D721Med (cell line): ENCODE measurements around the gene LPA.
"Not testable (repeated sequence)": the region's sequence is repeated elsewhere in the genome, so short reads cannot be mapped to it uniquely, and the experiment has no call there.

ENCODE experiments used
- DNase-seq: peaks from one replicate; pipeline ENCODE4 v3.0.0; 2011; ENCODE audit warnings: low spot score; ENCODE audit not compliant: insufficient read length
- FAIRE-seq: peaks from 2 replicates; lab custom pipeline; 2011; peaks lifted over from hg19 to GRCh38; lab: Jason Lieb, UNC
- TF ChIP-seq, protein P1 (sequence below): IDR thresholded peaks from 2 replicates; pipeline ENCODE4 v1.5.1; 2012; ENCODE audit warnings: mild to moderate bottlenecking, control low read depth; ENCODE audit not compliant: insufficient read depth; ENCODE audit errors: missing control alignments

LPA gene

DNA sequence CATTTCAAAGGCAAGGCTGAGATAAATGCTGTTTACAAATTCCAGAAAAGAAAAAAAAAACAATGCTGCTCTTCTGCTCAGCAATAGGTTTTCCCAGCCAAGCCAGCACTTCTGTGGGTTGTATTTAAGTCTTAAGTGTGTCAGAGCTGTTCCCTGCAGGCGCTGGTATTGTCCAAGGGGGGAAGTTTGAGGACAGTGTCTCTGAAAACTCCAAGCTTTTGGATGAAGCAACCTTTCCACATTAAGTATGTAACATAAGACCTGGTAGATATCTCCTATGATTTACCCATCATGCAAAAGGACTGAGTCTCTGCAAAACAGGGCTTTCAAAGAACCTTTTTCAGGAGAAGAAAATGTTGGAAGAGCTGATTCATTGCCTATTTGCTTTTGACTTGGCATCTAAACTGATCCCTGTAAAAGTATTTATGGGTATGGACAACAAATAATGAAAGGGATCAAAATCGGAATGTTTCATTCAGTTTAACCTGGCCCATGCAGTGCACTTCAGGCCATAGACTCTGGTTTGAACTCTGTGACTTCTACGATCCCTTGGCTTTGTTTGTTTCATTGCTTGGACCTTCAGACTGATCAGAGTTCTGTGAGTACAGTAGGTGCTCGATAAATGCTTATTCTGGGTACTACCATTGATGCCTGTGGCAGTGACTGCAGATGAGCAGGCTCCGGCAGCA, 21.8 kb upstream of the LPA start:
- TF ChIP-seq, protein P1, sequence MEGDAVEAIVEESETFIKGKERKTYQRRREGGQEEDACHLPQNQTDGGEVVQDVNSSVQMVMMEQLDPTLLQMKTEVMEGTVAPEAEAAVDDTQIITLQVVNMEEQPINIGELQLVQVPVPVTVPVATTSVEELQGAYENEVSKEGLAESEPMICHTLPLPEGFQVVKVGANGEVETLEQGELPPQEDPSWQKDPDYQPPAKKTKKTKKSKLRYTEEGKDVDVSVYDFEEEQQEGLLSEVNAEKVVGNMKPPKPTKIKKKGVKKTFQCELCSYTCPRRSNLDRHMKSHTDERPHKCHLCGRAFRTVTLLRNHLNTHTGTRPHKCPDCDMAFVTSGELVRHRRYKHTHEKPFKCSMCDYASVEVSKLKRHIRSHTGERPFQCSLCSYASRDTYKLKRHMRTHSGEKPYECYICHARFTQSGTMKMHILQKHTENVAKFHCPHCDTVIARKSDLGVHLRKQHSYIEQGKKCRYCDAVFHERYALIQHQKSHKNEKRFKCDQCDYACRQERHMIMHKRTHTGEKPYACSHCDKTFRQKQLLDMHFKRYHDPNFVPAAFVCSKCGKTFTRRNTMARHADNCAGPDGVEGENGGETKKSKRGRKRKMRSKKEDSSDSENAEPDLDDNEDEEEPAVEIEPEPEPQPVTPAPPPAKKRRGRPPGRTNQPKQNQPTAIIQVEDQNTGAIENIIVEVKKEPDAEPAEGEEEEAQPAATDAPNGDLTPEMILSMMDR = no peak
- no peak for FAIRE-seq

DNA sequence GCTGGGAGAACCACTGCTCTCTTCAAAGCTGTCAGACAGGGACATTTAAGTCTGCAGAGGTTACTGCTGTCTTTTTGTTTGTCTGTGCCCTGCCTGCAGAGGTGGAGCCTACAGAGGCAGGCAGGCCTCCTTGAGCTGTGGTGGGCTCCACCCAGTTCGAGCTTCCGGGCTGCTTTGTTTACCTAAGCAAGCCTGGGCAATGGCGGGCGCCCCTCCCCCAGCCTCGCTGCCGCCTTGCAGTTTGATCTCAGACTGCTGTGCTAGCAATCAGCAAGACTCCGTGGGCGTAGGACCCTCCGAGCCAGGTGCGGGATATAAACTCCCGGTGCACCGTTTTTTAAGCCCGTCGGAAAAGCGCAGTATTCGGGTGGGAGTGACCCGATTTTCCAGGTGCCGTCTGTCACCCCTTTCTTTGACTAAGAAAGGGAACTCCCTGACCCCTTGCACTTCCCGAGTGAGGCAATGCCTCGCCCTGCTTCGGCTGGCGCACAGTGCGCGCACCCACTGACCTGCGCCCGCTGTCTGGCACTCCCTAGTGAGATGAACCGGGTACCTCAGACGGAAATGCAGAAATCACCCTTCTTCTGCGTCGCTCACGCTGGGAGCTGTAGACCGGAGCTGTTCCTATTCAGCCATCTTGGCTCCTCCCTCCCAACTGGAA, 21.2 kb upstream of the LPA start:
- FAIRE-seq, DNase-seq: not testable (repeated sequence)

More for the DNA sequence above, 21.8 kb upstream of the LPA start:
- no peak for DNase-seq

DNA sequence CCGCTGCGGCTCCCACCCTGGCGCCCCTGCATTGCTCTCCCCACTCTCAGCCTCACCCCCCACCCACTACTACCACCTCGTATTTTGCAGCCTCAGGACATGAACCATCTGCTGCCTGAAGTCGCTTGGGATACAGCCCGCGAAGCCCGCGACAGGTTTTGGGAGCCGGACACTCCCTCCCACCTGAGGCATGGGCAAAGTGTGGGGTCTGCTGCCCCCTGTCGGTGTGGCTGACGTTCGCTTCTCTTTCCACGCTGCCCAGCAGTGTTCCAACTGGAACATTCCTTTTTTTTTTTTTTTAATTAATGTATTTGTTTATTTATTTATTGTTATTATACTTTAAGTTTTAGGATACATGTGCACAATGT, 15.3 kb upstream of the LPA start:
- DNase-seq (no peak), FAIRE-seq (no peak)
- TF ChIP-seq, protein P1 = no peak

DNA sequence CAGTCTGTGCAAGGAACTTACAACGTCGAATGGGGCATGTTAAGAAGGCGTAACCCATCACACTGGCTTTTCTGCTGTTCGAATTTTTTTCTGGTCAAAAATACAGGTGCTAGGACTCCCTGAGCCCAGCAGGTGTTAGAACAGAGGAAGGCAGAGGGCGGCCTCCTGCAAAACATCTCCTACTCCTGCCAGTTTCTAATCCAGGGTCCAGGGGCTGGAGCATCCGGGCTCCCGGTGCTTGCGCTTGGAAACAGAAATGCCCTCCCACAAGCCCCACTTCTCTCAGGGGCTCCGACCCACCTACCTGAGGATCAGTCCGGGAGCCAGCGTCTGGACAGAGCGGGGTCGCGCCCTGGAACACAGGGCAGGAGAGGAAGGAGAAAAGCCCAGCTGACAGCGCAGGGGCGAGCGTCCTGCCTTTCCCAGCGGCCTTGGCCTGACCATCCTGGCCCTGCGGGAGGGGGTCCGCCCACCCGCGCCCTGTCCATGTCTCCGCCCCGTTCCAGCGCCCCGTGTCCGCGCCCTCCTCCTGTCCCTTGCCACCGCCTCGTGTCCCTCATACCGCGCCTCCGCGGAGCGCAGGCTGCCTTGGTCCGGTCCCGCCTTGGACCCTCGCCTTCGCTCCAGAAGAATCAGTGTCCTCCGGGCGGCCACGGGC, 14.8 kb upstream of the LPA start:
- no peak for FAIRE-seq

DNA sequence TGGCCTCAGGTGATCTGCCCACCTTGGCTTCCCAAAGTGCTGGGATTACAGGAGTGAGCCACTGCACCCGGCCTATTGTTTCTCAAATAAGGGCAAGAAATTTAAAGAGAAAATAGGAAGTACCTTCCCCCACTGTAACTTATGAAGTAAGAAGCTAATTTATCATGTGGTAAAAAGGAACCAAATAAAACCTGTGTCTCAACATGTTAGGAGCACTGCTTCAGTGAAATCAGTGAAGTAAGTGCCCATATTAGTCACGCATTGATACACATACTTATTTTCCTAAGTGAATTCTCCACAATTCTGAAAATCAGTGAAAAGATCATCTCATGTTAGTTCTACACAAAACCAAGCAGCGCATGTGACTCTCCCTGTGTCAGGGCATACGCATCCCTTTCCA, 14.2 kb upstream of the LPA start:
- TF ChIP-seq, protein P1 = no peak
- DNase-seq (no peak), FAIRE-seq (no peak)

More for the DNA sequence above, 14.8 kb upstream of the LPA start:
- DNase-seq = no peak
- TF ChIP-seq, protein P1 = no peak

DNA sequence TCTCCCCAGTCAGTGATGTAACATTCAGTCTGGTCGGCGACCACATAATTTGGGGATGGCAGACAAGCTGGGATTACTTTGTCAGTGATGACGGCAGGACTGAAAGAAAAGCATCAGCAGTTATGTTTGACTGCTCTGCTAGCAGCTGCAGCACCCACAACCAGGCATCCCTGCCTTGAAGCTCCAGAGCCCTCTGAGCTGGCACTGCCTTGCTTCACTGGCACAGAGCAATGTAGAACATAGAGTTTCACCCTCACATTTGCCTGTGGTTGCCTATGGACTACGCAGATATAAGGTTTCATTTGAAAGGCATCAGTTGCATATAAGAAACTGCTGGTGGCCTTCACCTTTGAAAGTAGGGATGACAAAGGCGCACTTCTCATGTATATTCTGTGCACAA, 12.3 kb upstream of the LPA start:
- not testable (repeated sequence) for DNase-seq, FAIRE-seq

DNA sequence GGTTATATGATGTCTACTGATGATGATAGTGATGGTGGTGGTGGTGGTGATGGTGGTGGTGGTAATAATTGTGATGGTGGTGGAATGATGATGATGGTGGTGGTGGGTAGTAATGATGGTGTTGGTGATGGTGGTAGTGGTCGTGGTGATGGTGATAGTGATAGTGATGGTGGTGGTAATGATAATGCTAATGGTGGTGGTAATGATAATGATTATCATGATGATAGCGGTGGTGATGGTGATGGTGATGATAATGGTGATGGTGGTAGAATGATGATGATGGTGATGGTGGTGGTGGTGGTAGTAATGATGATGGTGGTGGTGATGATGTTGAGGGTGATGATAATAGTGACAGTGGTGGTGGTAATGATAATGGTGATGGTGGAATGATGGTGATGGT, 4.5 kb upstream of the LPA start:
- TF ChIP-seq, protein P1 = no peak
- no peak for DNase-seq
- no peak for FAIRE-seq

DNA sequence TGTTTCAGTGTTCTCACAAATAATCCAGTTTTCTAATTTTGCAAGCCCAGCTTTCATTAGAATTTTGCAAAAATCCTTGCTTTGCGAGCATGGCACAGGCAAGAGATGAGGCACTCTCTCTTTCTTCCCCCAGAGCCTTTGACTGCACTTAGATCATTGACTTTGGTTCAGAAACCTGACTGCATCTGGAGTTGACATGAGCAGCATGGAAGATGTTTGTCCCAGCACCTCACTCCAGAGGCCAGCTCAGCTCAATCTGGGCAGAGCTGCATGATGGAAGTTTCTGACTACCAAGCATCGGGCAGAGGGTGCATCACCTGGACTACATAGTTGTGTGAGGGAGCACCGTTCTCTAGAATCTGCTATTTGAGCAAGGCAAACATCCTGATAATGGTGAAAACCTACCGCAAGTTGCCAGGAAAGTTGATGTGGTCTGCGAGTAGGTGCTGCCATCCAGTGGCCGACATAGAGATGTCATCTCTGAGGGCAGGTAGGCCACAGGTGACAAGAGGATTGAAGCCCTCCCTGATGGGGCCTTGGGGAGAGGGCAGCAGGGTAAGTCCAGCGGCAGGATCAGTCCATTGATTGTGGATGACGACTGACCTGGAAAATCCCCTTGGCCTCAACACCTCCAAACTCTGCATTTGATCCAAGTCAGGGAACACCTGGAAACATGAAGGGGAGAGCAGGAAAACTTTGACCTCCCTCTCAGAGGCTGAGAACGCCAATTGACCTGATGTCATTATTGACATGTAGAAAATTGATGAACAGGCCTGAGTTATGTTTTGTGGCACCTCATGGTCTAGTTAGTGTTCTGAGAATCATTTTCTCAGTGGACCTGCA, 3.8 kb upstream of the LPA start:
- DNase-seq (no peak), FAIRE-seq (no peak)
- TF ChIP-seq, protein P1 = peak; percentile 33
